ENCODE data around the gene ST7.

- no peak for TF ChIP-seq CEBPB (IDR thresholded peaks at IDR 0.05)
- no peak for TF ChIP-seq CHD2 (IDR thresholded peaks at IDR 0.05; ENCODE audit: low read length, partially characterized antibody)
Measured at GRCh38 chr7:117092785-117093184, 139.5 kb downstream of the ST7 start.
